NCI-H146 treated with DMSO at 0.1 percent for 48 hours (cell line): ENCODE data around the gene UROC1.

Experiments used
- DNase-seq: peaks from one replicate; lab custom pipeline; 2025; ENCODE audit not compliant: unreplicated experiment; lab: John Stamatoyannopoulos, UW

The UROC1 gene

DNA sequence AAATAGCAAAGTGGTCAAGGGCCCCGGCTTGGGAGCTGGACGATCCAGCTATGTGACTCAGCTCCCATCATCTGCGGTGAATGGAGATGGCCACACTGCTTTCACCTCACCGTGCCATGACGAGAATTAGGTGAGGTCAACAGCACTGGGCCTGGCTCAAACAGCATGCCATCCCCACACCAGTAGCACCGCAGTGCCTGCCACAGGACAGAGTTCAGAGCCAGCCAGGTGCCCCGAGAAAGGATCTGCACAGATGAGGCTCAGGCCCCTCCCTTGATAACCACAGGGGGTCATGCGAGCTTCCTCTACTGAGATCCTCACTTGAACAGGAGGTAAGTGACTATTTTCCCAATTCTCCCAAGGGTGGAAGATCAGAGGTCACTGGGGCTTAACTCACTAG, 71.3 kb downstream of the UROC1 start:
- DNase-seq = no peak

DNA sequence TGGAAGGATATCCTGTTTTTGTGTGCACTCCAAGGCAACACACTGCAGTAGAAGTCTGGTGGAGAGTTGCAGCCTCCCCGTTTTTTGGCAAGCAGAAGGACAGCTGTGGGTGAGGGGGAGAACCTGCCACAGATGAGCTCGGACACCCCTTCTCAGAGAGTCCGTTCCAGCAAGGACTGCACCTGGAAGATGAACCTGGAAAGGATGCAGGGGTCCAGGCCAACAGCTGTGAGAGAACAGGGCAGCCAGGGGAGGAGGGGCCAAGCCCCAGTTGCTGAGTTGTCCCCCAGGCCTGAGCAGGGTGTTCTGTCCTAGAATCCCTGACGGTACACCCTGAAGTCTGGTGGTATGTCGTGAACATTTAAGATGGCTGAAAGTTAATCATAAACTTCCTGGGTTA, 72.1 kb downstream of the UROC1 start:
- no peak for DNase-seq

DNA sequence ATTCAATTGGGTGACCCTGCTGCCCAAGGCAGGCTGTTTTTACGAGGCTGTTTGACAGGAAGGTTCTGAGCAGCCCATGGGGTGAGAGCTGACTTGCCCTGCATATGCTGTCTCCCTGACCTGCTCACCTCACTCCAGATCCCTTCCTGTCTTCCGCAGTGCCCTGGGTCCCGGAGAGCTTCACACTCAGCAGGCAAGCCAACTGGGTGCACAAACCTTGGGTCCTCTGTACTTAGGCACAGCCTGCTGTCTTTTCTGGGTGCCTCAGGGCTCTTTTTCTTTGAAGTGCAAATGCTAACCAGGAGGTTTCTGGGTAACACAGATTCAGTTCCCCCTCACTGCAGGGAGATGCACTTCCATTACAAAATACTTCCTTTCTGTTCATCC, 74.7 kb downstream of the UROC1 start:
- DNase-seq = no peak

DNA sequence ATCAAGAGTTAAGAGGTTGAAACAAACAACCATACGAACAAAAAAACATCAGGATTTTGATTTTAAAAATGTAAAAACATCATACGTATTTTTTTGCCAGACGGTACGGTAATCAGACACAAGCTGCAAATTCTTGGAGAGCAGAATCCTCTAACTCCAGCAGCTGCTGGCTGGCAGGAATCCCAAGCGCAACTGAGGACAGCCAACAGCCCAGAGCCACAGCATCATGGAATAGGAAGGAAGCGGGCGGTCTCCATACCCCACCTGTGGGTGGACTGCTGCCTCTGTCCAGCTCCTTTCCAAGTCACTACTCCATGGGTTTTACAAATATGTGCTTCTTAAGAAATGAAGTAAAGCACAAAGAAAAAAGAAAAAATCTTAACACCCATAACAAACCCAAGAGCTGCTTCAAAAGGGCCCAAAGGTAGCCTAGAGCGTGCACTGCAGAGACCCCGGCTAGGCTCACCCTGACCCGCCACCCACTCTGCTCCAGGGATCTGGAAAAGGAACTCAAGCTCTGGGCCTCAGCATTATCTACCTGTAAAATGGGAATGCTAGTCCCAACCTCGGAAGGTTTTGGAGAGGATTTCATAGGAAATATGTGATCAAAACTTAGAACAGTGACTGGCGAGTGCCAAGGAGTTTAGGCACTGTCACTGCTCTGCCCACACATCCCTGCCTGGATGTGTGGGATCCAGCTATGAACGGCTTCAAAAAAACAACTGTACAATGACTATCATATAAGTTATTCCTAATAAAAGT, 75.3 kb downstream of the UROC1 start:
- no peak for DNase-seq

DNA sequence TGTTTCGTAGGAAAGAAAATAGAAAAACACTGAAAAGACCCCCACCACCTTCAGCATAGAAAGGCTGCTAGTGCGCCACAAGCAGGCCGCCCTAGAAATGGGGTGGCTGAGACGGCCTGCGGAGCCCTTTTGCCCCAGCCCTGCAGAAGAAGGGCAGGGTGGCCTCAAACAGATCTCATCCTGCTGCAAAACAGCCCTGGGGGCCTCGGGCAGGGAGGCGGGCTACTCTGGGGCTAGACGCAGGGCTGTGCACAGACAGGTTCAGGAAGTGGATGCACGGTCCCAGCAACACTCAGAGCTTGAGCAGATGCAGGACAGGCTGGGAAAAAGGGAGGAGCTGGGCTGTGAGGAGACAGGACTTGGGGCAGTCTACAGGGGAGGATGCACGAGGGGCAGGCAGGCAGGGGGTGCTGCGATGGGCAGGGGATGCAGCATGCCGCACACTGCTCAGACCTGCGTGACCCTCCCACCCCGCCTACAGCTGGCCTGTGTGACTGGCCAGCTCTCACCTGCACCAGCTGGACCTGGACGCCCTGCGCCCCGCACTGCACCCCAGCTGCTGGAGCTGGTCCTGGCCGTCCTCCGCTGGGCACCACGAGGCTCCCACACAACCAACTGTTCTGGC, 76.2 kb downstream of the UROC1 start:
- no peak for DNase-seq

DNA sequence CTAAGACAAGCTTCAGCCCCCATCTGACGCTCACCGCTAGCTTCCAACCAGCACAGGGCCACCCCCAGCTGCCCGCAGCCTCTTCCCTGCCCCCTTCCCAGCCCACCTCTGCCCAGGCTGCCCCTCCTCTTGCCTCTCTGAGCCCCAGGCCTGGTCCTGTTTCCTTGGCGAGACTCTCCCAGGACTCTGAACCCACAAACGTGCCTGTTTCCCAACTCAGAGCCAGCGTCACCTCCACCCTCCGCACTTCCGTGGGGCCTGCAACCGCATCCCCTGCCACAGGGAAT, 76.9 kb downstream of the UROC1 start:
- no peak for DNase-seq

DNA sequence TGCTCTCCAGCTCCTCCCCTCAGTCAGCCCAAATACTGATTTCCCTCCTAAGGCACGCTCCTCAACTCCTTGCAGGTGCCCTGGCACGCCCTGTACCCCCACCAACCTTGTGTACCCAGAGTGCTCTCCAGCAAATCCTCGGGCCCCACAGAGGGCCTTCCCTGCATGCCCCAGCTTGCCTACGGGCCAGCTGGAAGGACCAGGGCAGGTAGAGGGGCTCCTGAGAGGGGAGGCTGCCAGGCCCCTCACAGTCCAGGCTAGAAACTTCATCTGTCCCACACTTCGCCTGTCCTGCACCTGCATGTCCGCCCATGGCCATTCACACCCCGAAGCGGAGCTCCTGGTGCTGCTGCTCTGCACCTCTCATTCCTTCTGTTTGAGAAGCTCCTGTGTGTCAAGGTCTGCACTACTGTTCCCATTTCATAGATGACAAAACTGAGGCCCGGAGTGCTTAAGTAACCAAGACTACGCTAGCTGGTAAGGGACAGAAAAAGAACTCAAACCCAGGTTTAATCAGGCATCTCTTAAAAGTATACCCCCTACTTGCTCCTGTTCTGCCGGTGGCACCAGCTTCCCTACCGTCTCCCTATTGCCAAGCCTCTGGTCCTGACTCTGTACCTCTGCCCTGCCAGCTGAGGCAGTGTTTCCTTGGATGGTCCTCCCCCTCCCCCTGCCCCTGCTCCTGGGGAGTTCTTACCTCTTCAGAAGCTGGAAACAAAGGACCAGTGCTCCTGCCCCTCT, 77.4 kb downstream of the UROC1 start:
- DNase-seq = no peak

DNA sequence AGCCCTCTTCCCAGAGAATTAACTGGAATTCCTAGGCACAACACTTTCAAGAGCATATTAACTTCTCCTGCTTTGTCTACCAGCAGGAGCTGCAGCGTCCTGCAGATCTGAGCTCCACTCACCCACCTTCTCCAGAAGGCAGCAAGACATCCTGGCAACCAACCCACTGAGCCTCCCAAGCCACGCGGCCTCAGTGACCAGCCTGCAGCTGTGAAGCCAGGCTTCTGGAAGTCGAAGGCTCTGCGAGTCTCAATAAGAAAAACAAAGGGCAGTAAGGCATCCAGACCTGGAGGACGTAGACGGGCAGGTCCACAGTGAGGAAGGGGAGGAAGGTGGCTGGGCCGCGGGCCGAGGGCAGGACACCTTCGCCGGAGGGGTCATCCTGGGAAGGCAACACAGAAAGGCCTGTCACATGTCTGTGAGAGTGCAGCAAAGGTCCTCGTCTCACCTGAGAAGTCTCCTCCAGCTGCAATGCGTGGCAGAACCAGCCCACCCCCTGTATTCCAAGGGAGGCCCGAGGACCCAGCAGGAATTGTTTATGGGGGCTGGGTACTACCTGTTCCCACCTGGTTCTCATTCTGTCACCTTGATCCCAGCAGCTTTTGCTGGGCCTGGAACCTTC, 78.1 kb downstream of the UROC1 start:
- DNase-seq = no peak

DNA sequence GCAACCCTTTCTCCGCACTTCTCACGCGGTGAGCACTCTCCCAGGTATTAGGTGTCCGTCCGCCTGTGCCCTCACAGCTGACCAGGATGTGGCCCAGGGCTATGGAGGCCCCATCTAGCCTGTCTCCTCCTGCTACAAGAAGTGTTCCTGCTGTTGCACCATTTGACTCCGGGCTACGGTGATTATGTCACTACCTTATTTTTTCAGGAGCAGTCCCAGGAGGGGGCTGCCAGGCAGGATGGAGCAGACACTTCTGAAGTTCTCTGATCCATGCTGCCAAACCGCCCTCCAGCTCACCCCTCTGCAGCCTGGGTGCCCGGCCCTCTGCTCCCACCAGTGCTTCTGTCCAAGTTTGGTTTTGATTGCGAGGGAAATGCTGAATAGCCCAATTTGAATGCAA, 78.8 kb downstream of the UROC1 start:
- DNase-seq = no peak

DNA sequence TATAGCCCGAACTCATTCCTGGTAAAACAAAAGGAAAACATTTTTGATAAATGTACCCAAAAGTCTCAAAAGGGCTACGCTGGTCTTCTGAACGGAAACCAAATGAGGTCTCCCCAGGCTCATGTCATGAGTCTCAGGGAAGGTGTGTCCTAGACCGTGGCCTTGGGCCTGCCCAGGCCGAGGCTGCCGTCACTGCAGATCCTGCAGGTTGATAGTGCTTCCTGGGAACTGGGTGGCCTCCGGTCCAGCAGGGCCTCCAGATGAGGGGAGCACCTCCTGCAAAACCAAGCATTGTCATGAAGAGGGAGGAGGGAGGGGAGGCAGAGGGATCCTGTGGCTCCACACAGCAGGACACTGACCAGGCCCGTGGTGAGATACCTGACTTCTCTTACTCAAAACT, 79.4 kb downstream of the UROC1 start:
- no peak for DNase-seq

DNA sequence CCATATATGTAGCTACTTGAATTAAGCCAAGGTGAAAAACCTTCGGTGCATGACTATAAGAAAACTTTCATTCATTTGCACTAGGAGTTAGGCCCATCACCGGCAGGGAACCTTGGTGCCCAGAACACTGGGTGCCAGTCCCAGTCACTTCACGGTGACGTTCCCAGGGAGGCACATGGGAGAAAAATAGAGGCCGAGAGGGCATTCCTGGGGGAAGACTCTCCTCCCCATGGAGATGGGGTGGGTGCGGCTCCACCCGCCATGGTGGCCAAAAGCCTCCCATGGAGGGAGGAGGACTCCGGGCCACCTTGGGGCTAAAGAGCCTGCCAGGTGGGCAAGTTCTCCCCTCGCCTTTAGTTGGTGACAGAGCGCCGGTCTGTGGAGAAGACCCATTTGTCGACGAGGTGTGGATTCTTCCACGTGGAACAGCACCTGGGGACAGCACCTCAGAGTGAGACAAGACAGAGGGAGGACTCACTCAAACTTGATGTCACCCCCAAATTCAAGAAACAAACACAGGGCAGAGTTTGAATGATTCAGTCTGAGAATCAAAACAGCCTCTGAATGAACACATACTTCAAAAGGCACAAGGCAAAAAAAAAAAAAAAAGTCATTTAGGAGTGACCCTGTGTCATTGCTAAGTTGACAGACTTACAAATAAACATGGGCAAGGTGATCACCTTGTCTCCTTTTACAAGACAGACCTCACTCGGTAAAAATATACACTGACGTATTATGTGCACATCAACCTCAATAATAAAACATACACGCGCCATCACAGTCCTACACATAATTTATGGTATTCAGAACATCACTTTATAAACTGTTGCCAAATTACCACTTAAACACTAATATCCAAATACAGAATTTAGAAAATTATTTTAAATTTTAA, 80.5 kb downstream of the UROC1 start:
- DNase-seq = no peak

DNA sequence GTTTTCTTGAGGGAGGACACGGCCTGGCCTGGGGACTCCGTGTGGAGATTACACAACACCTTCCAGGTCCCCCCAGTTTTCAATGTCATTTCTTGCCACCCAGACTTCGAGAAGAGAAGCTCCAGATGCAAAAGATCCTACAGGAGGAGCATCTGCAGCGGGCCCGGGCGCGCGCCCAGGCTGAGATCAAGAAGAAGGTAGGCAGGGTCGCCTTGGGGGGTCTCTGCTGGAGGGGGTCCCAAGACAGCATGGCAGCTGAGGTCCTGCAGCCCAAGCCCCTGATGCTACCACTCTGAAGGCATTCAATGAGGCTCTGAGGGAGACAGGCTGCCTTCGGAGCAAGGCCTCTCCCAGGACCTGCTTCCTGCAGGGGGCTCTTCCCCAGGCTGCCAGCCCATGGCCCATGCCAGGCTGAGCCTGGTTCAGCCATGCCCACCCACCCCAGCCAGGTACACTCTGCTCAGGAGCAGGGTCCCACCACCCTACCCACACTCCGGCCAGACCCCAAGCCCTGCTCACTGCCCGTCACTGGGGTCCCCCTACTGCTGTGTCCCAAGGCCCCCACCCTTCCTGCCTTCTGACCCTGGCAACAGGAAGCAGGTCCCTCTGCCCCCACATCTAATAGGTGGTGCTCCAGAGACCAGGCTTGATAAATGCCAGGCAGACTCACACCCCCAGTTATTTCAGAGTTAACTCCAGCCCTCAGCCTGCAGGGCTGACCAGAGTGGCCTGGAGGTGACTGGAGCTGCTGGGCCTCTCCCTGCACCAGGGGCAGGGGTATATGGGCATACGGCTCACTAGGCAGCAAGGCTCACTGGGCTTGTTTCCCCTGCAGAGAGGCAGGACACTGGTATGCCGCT, 81.9 kb downstream of the UROC1 start:
- DNase-seq = no peak

DNA sequence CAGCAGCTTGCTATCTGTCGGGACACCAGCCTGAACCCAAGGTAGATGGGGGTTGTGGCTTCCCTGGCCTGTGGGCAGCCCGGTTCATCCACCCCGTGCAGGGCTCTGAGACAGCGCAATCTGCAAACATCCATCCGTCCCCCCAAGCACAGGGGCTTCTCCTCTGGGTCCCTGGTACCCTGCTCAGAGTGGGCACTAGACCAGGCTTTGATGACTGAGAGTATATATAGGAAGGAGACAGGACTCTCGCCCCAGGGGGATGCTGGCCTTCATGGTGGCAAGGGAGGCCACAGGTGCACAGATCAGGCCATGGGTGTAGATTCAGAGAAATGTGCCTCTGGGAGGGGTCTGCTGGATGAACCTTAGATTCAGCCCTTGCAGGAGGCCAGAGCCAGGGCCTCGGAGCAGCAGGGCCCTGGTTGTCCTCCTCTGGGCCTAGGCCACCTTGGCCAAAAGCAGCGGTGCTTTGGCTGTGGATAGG, 82.6 kb downstream of the UROC1 start:
- DNase-seq = no peak

DNA sequence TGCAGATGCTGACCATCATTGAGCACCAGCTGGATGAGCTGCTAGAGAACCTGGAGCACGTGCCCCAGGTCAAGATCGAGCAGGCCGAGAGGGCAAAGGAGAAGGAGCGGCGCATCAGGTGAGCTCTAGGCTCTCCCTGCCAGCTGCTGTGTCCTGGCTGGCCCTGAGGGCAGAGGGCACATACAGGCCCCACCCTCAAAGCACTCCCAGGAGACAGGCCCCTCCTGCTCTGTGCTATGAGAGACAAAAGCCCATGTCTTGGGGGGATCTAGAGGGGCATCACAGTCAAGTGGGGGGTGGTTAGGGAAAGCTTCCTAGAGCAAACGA, 83.3 kb downstream of the UROC1 start:
- no peak for DNase-seq

DNA sequence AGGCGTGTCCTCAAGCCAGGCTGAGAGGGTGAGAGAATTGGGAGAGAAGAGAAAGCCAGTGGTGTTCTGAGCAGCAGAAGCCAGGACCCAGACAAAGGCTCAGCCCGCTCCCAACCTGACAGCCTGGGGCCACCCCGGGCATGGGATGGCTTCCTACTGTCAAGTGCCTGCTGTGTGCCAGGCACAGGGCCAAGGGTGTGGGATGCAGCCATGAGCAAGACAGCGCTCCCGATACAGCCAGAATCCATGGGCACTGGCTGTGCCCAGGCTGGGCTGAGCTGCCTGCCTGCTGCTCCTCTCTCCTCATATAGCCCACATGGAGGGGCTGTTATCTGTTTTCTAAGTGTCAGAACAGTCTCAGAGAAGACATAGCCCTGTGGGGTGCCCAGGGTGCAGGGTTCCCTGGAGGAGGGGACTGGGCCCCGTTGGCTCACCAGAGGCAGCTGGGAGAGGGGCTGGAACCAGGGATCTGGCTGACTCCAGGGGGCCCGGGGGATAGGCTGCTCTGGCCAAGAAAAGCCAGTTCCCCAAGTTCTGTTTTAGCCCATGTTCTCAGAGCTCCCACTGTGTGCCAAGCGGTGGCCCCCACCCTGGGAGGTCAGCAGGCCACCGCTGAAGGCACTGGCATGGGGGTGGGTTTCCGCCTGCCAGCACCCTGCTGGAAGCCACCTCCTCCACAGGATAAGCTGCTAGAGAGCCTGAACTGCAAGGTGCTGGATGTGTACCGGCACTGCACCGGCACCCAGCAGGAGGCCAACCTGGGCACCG, 83.9 kb downstream of the UROC1 start:
- no peak for DNase-seq

DNA sequence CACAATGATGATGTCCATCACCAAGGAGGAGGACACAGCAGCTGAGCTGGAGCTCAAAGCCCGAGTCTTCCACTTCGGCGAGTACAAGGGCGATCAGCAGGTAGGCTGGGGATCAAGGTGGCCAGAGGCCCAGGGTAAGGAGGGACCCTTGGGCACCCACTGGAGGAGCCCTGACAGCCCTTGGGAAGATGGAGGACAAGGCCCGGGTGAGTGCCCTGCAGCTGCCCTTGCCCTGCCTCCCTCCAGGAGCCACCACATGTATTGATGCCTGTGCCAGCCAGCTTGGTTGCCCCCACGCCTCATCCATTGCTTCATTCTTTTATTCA, 84.5 kb downstream of the UROC1 start:
- DNase-seq = no peak

DNA sequence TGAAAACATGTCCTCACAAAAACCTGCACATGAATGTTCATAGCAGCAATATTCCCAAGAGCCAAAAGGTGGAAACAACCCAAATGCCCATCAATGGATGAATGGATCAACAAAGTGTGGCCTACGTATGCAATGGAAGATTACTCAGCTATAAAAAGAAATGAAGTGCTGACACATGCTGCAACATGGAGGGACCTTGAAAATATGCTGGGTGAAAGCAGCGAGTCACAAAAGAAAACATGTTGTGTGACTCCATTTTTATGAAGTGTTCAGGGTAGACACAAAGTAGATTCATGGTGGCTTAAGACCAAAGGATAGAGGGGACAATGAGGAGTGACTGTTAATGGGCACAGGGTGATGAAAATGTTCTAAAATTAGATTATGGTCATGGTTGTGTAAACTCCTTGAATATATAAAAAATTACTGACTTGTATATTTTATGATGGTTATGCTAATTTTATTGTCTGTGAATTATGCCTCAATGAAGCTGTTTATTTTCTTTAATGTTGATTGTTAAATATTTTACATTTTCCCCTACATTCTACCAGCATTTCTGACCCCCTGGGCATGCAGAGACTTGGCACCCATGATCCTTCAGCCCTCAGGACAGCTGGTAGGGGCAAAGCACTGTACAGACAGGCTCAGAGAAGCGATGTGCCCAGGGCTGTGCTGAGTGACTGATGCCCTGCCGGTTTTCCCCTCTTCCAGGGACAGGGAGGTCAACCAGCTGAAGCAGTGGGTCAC, 85.0 kb downstream of the UROC1 start:
- DNase-seq = no peak
